ENCODE measurements around the gene CYP4X1.
"Not testable (repeated sequence)": the region's sequence is repeated elsewhere in the genome, so short reads cannot be mapped to it uniquely, and the experiment has no call there.

Gene CYP4X1

GRCh38 chr1:47069080-47069479, 45.6 kb downstream of the CYP4X1 start:
- DNase-seq (ENCODE audit: low read depth, low spot score) = not testable (repeated sequence)

DNA sequence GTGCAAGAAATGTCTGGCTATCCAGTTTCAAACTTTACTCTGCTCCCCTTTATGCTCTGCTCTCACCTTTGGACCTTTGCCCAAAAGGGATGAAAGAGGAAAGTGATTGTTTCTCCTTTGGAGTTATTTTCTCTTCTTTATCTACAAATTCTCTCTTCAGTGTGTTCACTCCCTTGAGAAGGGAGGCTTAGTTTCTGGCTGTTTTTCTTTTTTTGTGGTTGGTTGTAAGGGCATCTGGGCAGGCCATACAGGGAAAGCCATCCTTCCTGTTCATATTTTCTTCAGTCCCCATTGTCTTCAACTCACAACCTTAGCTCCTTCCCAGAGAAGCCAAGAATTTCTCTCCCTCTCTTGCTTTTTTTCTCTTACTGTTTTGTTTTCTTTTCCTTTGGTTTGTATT, 46.0 kb downstream of the CYP4X1 start:
- DNase-seq (ENCODE audit: low read depth, low spot score) = not testable (repeated sequence)

GRCh38 chr1:47089356-47089755, 65.9 kb downstream of the CYP4X1 start:
- not testable (repeated sequence) for DNase-seq (ENCODE audit: low read depth, low spot score)

- DNase-seq (ENCODE audit: low read depth, low spot score) = not testable (repeated sequence)
Measured at GRCh38 chr1:47091476-47091875, 68.0 kb downstream of the CYP4X1 start.
